ENCODE data around the gene OR8J1.
"Not testable (repeated sequence)": the region's sequence is repeated elsewhere in the genome, so short reads cannot be mapped to it uniquely, and the experiment has no call there.

OR8J1 gene, protein sequence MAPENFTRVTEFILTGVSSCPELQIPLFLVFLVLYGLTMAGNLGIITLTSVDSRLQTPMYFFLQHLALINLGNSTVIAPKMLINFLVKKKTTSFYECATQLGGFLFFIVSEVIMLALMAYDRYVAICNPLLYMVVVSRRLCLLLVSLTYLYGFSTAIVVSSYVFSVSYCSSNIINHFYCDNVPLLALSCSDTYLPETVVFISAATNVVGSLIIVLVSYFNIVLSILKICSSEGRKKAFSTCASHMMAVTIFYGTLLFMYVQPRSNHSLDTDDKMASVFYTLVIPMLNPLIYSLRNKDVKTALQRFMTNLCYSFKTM

DNA sequence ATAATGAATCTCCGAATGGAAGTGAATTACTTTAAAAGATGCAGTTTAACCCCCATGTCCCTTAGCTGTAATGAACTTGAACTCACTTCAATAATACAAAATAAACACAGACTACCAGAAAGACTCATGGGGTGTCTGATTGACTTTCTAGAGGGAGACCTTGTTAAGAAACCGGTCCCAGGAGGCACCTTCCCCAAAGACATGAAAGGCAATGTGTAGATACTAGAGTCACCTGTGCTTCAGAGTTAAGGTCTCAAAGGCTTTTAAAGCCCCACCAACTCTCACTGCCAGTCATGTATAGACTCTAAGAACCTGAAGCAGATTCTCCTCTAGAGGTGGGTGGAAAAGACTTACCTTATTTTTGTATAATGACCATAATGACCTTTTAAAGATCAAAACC is at the start of gene OR8J1:
Gene OR8J1, plus strand, starts transcription at position 301 of the 400 bp plus-strand sequence. CDS start 5,956 bp downstream, outside the sequence.
- no peak for DNase-seq

DNA sequence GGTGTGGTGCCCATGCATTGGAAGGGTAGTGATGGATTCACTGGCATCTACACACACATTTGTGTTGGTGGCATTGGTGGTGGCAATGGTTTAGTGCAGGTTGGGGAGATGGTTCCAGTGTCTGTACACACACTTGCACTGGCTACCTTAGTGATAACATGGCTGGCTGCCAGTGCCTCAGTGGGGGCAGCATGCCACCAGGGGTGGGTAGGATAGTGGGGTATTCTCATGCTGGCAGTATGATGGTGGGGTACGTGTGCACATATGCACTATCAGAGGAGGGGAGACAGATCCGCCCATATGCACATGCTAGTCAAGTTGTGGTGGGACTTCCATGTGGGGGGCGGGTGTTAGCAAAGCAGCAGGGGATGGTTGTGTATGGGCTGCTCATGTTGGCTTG is 46.3 kb upstream of the OR8J1 start:
- DNase-seq: no peak

DNA sequence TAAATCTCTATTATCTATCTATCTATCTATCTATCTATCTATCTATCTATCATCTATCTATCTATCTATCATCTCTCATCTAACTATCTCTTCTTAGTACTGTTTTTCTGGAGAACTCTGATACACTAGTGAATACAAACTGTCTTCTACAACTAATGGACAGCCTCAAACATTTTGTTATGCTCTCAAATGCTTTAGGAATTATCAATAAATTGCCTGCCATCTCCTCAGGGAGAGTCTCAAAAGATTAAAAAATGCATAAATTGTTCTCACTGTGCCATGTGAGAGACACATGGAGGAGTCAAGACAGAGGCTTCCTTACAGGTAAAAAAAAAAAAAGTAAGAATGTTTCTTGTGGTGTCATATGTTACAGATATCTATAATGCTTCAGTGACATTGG is 39.2 kb upstream of the OR8J1 start, which contains the start of gene OR8K3:
Gene OR8K3, plus strand, starts transcription at position 301 of the 400 bp plus-strand sequence. CDS start 3,163 bp downstream, outside the sequence.
- no peak for DNase-seq

DNA sequence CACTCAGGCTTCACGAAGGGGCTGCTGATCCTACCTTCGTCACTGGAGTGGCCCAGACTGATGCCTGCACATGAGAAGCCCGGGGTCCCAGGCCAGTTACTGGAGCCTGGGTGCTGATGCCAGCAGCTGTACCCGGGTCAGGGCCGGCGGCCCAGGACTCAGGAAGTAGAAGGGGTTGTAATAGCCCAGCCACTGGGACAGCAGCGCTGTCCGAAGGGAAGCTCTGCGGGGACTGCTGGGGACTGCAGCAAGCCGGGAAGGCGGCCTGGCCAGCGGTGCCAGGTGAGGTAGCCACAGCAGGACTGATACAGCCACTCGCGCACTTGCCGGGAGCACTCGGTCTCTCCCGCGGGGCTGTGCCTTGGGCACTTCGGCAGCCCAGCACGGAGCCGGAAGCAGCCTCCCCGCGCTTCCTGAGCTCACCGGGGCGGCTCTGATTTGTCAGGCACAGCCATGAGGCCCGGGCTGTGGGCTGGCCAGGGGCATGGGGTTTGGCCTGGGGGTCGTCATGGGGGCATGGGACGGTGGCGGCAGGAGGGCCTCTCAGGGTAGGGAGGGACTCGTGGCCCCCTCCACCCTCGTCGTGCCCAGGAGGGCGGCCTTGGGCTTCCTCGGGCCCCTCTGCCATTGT is 22.1 kb upstream of the OR8J1 start:
- no peak for DNase-seq

DNA sequence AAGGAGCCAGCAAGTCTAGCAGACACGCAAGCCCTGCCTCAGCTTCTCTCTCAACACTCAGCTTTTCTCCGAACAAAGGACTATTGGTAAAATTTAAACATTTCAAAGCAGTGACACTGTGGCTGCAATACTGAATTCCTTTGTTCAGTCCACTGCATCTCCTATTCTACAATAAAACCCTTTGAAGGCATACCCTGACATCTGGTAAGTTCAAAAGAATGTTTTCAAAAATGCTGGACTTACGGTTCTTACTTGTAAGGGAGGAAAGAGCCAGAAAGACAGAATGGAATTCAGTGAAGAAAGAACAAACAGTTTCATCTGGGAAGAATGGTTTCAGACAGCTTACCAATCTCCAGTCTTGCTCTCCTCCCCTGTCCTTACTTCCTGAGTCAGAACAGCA is 20.9 kb upstream of the OR8J1 start:
- no peak for DNase-seq

DNA sequence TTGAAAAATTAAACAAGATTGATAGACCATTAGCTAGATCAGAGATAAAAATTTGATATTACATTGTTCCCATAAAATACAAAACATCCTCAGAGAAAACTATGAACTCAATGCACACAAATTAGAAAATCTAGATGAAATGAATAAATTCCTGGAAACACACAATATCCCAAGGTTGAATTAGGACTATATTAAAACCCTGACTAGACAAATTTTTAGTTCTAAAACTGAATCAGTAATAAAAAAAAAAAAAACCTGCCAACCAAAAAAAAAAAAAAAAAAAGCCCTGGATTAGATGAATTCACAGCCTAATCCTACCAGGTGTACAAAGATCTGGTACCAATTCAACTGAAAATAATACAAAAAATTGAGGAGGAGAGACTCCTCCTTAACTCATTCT is 13.8 kb upstream of the OR8J1 start:
- DNase-seq: no peak

DNA sequence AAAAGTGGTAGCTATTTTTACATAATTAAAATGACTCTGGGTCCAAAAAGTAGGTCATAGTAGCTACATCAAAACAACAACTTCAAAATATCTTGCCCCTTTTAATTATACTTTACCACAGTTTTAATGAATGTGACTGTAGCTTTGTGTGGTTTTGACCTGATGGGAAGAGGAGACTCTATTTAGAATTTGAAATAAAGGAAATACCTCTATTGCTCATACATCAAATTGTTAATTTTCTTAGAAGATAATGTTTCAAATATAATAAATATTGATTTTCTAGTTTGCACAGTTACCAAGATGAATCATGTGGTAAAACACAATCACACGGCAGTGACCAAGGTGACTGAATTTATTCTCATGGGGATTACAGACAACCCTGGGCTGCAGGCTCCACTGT is 8.4 kb upstream of the OR8J1 start, which contains the start of gene OR8K1:
Gene OR8K1, plus strand, starts transcription at position 301 of the 400 bp plus-strand sequence. Its CDS starts 0 bp downstream, at position 301.
- no peak for DNase-seq

DNA sequence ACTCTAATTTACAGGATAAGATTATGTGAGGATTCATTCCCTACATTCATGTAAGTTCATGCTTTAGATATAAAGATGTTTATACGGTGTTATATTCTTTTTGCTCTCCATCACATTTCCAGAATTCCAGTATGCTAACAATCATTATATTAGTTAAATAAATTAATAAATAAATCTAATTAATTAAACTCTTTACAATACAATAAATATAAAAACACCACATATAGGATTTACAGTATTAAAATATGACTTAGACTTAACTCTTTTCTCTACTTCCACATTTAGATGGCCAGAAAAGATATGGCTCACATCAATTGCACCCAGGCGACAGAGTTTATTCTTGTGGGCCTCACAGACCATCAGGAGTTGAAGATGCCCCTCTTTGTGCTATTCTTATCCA is 21.2 kb downstream of the OR8J1 start, which contains the start of gene OR8U1:
Gene OR8U1, plus strand, starts transcription at position 301 of the 400 bp plus-strand sequence. Its CDS starts 0 bp downstream, at position 301.
- no peak for DNase-seq

DNA sequence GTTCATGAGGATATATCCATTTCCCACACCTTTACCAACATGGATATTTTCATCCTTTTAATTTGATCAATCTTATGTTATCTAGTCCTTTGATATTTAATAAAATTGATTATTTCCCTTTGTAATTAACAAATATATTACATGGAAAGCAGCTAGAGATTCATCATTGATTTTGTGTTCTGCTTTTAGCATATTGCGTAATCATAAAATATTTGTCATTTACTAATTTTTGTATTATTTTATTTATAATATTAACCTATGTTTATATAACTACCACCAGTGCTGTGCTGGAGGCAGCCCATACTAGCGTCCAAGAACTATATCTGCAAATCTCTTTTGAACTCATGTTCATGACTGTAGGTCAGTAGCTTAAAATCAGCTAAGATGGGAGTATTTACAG is 26.0 kb downstream of the OR8J1 start:
- DNase-seq: no peak

DNA sequence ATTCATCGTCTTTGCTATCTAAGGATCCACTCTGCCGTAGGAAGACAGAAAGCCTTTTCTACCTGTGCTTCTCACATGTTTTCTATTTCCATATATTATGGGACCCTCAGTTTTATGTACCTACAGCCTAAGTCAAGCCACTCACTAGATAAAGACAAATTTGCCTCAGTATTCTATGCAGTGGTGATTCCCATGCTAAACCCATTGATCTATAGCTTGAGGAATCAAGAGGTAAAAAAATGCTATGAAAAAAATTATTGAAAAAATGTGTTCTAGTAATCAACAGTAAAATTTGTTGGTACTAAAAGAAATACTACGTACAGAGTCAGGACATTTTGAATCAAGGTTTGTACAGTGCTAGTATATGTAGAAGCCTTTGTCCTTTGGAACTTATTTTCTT is 40.3 kb downstream of the OR8J1 start:
- no peak for DNase-seq

DNA sequence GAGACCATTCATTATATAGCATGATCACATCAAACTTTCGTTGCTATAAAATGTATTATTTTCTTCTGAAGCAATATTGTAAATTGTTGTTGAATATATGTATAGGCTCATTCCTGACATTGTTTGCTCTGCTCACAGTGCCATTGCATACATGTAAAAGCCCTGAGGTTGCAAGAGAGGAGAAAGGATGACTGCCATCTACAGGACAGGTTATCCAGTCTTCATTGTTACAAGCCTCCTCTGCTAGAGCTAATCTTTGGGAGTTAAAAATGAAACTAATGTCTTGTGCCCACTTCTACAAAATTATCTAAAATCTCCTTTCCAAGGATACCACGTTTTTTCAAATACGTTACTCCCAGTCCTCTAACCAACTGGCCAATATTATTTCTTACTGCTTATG is 42.0 kb downstream of the OR8J1 start:
- DNase-seq: no peak

DNA sequence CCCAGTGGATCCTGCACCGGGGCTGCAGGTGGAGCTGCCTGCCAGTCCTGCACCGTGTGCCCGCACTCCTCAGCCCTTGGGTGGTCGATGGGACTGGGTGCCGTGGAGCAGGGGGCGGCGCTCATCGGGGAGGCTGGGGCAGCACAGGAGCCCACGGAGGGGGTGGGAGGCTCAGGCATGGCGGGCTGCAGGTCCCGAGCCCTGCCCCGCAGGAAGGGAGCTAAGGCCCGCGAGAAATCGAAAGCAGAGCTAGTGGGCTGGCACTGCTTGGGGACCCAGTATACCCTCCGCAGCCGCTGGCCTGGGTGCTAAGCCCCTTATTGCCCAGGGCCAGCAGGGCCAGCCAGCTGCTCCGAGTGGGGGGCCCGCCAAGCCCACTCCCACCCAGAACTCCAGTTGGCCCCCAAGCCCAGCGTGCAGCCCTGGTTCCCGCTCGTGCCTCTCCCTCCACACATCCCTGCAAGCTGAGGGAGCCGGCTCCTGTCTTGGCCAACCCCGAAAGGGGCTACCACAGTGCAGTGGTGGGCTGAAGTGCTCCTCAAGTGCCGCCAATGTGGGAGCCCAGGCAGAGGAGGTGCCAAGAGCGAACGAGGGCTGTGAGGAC is 47.9 kb downstream of the OR8J1 start:
- DNase-seq: not testable (repeated sequence)

DNA sequence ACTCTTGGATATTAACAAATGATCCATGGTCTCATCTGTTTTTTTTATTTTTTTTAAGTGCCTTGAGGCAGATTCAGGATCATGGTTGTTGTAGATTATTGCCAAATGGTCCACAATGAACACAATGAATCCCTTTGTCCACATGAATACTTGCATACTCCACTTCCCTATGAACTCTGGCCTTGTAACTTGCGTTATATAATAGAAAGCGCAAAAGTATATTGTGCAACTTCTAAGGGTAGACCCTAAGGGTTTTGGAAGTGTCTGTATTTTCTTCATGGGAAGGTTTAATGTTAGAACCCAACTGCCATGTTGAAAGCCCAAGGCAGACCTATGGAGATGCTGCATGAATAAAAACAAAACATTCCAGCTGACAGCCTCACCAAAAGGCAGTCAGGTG is 50.3 kb downstream of the OR8J1 start:
- DNase-seq: no peak

DNA sequence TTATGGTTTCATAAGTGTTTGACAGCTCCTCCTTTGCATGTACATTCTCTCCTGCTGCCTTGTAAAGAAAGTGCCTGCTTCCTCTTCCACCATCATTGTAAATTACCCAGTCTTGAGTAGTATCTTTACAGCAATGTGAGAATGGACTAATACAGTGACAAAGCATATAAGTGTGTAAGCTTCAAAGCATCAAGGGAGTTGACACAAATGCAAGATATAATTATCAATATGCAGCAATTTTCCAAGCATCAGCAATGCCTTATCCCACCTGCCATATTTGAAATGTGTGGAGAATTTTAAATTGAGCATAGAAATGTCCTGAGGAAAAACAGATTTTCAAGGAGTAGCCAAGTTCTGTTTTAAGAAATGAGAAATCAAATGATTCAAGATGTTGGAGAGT is 56.7 kb downstream of the OR8J1 start:
- no peak for DNase-seq

Data from activated CD4-positive, alpha-beta T cell treated with anti-CD3 and anti-CD28 coated beads, Interleukin-2, amount 50 U/mL, for 16 hours (primary cell).